MM.1S (cell line): ENCODE data around the gene GNAI3.

Experiments
- DNase-seq: peaks from one replicate; pipeline ENCODE4 v3.0.0-alpha.2; 2015
- H2AFZ ChIP-seq: fragments of 300-600 bp; sonication (generic); 2 replicates; pipeline ENCODE4 v1.6.0; 2016; ENCODE audit warnings: antibody characterized with exemption, low read length
- H3F3A ChIP-seq: fragments of 300-600 bp; sonication (generic); 2 replicates; pipeline ENCODE4 v1.6.1; 2016; ENCODE audit warnings: mild to moderate bottlenecking, antibody characterized with exemption, low read length, moderate library complexity, mixed read lengths; ENCODE audit not compliant: insufficient read depth
- H3K27ac ChIP-seq: fragments of 300-600 bp; sonication (generic); 2 replicates; pipeline ENCODE4 v1.5.1; 2016; ENCODE audit warnings: mild to moderate bottlenecking, low read length
- H3K27me3 ChIP-seq: fragments of 300-600 bp; sonication (generic); replicated peaks from 2 replicates; pipeline ENCODE4 v1.6.0; 2016; ENCODE audit warnings: low read length; ENCODE audit not compliant: insufficient read depth
- H3K36me3 ChIP-seq: fragments of 300-600 bp; sonication (generic); replicated peaks from 2 replicates; pipeline ENCODE4 v1.6.1; 2016; ENCODE audit warnings: mild to moderate bottlenecking, low read length, mixed read lengths; ENCODE audit not compliant: insufficient read depth
- H3K4me1 ChIP-seq: fragments of 300-600 bp; sonication (generic); 2 replicates; pipeline ENCODE4 v1.6.1; 2016; ENCODE audit warnings: low read length, mixed read lengths
- H3K4me2 ChIP-seq: fragments of 300-600 bp; sonication (generic); 2 replicates; pipeline ENCODE4 v1.6.0; 2016; ENCODE audit warnings: low read depth, low read length
- H3K4me3 ChIP-seq: fragments of 300-600 bp; sonication (generic); 2 replicates; pipeline ENCODE4 v1.5.1; 2016; ENCODE audit warnings: low read length, mixed read lengths
- H3K79me2 ChIP-seq: fragments of 300-600 bp; sonication (generic); 2 replicates; pipeline ENCODE4 v1.6.1; 2016; ENCODE audit warnings: mixed run types, low read length, mixed read lengths
- H3K9ac ChIP-seq: fragments of 300-600 bp; sonication (generic); 2 replicates; pipeline ENCODE4 v1.6.1; 2016; ENCODE audit warnings: low read length, mixed read lengths
- H3K9me2 ChIP-seq: fragments of 300-600 bp; sonication (generic); replicated peaks from 2 replicates; pipeline ENCODE4 v1.6.1; 2016; ENCODE audit warnings: mild to moderate bottlenecking, low read length, mixed read lengths; ENCODE audit not compliant: insufficient read depth
- H3K9me3 ChIP-seq: fragments of 300-600 bp; sonication (generic); replicated peaks from 2 replicates; pipeline ENCODE4 v1.6.1; 2016; ENCODE audit warnings: mild to moderate bottlenecking, low read length, mixed read lengths; ENCODE audit not compliant: insufficient read depth
- H4K20me1 ChIP-seq: fragments of 300-600 bp; sonication (generic); 2 replicates; pipeline ENCODE4 v1.6.1; 2016; ENCODE audit warnings: mild to moderate bottlenecking, low read length, moderate library complexity, mixed read lengths; ENCODE audit not compliant: insufficient read depth
- CTCF ChIP-seq: fragments of 300-600 bp; sonication (generic); IDR thresholded peaks from 2 replicates; pipeline ENCODE4 v1.5.1; 2016; ENCODE audit warnings: antibody characterized with exemption, low read length, mixed read lengths
- EZH2 ChIP-seq: fragments of 300-600 bp; sonication (generic); optimal IDR thresholded peaks from 2 replicates; pipeline ENCODE3; 2017; ENCODE audit warnings: low read depth, mild to moderate bottlenecking, antibody characterized with exemption, low read length, mixed read lengths
- EZH2phosphoT487 ChIP-seq: fragments of 300-600 bp; sonication (generic); IDR thresholded peaks from 2 replicates; pipeline ENCODE4 v1.6.1; 2018; ENCODE audit warnings: antibody characterized with exemption, low read length

GNAI3 gene

GRCh38 chr1:109624201-109625010 lies 76.0 kb downstream of the GNAI3 start:
- Histone ChIP-seq H3K27me3 (no peaks in the 10 kb centered on the region), H2AFZ (no peak overlapping the region), H3K4me1 (peaks cover under 1% of the 10 kb centered on the region; the same call in 1 of the 2 replicates), H3K36me3 (no peaks in the 10 kb centered on the region), H3K79me2 (peaks cover 32% of the 10 kb centered on the region), H3K9me2 (no peaks in the 10 kb centered on the region), H3K4me2 (no peak overlapping the region), H4K20me1 (no peaks in the 10 kb centered on the region), H3K9ac (no peak overlapping the region), H3K27ac (no peak overlapping the region), H3K9me3 (no peaks in the 10 kb centered on the region), H3K4me3 (no peak overlapping the region), H3F3A (no peaks in the 10 kb centered on the region)
- no peak for DNase-seq
- TF ChIP-seq CTCF (no peak), EZH2 (no peak), EZH2phosphoT487 (no peak)

GRCh38 chr1:109625176-109625575 lies 76.8 kb downstream of the GNAI3 start:
- Histone ChIP-seq H3K27me3 (no peaks in the 10 kb centered on the region), H3K4me1 (no peaks in the 10 kb centered on the region), H3K9me2 (no peaks in the 10 kb centered on the region), H3K9ac (no peak overlapping the region), H3K27ac (no peak overlapping the region), H3K4me2 (no peak overlapping the region), H3K9me3 (no peaks in the 10 kb centered on the region), H3K79me2 (peaks cover 27% of the 10 kb centered on the region), H3K36me3 (no peaks in the 10 kb centered on the region), H3F3A (no peaks in the 10 kb centered on the region), H2AFZ (no peak overlapping the region), H3K4me3 (no peak overlapping the region), H4K20me1 (no peaks in the 10 kb centered on the region)
- DNase-seq = no peak
- TF ChIP-seq EZH2 (no peak), CTCF (no peak), EZH2phosphoT487 (no peak)

GRCh38 chr1:109625601-109626560 lies 77.5 kb downstream of the GNAI3 start:
- H3K36me3 ChIP-seq = no peaks in the 10 kb centered on the region
- H3K27me3 ChIP-seq = no peaks in the 10 kb centered on the region
- no peak overlapping the region for H3K27ac ChIP-seq
- H3K9ac ChIP-seq = no peak overlapping the region
- H3K9me3 ChIP-seq = no peaks in the 10 kb centered on the region
- no peak overlapping the region for H2AFZ ChIP-seq
- no peaks in the 10 kb centered on the region for H3K4me1 ChIP-seq
- H3K9me2 ChIP-seq = no peaks in the 10 kb centered on the region
- H4K20me1 ChIP-seq = no peaks in the 10 kb centered on the region
- TF ChIP-seq EZH2phosphoT487 (no peak), CTCF (no peak), EZH2 (no peak)
- no peak for DNase-seq
- no peak overlapping the region for H3K4me3 ChIP-seq
- peaks cover 23% of the 10 kb centered on the region for H3K79me2 ChIP-seq
- H3F3A ChIP-seq = no peaks in the 10 kb centered on the region
- no peak overlapping the region for H3K4me2 ChIP-seq
